ENCODE results near the gene MACROD2. TPM values are rescaled to one million over a fixed set of nuclear protein-coding genes. Genes with fewer than 3 reads are reported as not detected.

The MACROD2 gene
- polyA plus RNA-seq, 2 of the 4 experiments (the other 2 are of a cell fraction): 0.96 to 1.3 TPM

DNA sequence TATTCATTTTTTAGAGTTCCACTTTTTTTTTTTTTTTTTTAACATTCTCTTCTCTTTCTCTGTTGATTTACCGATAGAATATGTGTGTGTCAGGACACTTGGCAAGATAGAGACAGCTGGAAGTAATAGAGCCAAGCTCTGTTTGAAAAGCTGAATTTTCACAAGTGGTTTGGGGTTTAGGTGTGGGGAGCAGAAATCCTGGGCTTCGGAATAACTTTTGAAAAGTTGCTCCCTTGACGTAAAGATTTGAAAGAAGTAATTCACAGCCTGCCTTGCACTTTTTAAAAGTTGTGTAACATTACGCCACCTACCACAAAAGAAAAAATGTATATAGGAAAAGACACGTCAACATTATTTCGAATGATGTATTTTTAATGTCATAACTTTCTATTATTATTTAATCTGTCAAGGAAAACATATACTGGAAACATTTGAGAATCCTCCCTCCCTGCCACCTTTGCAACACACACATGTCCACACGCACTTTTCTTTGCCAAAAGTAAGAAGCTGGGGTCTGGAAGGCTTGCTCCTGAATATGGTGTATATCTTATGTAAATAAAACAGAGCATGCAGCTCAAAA, 1660.1 kb downstream of the MACROD2 start (continued):
- no peak for TF ChIP-seq ESRRA (IDR thresholded peaks at IDR 0.05; ENCODE audit: borderline replicate concordance, low read length)

DNA sequence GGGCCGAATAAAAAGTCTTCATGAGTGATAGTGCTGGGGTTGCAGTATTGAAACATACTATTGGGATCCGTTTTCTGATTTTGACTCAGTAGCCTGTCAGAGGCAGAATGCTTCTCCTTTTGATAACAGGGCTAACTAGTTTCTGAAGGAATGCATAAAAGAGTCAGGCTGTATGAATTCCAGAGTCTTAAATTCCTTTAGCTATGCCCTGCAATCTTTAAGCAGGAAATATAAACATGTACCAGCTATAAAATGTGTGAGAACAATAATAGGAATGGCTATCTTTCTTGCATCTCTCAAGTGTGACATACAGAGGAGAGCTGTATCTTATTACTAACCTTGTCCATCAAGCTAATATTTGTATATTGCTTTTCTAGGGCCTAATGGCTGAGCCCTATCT, 1660.8 kb downstream of the MACROD2 start:
- no peak overlapping the region for H3K27ac ChIP-seq
- FAIRE-seq (no peak), DNase-seq (ENCODE audit: low read depth in 1 of 2, low spot score in 1 of 2) (no peak), ATAC-seq (no peak)
- WGBS (ENCODE audit: missing lambda C conversion rate): 16% methylated on average over 2 of the region's 2 CpGs
- no peaks in the 10 kb centered on the region for H3K9me3 ChIP-seq
- ChIA-PET POLR2A (no interaction called here), CTCF (interaction anchor here (0.6 to 1.2 kb wide), 4 partner anchors 10 to 1322 kb away, joined by 3 to 4 read pairs (median 3); no protein-coding TSS in a partner anchor)
- no peak for TF ChIP-seq EHF (CRISPR knock-in tag; IDR thresholded peaks at IDR 0.05)
- no peak for TF ChIP-seq ZC3H11A (IDR thresholded peaks at IDR 0.05)
- TF ChIP-seq HOXB5 (CRISPR knock-in tag; IDR thresholded peaks at IDR 0.05): no peak
- no peak for TF ChIP-seq EP300 (IDR thresholded peaks at IDR 0.05)
- TF ChIP-seq RARB (CRISPR knock-in tag; IDR thresholded peaks at IDR 0.05): no peak
- TF ChIP-seq HEYL (CRISPR knock-in tag; IDR thresholded peaks at IDR 0.05): no peak
- TF ChIP-seq HOXB13 (CRISPR knock-in tag; IDR thresholded peaks at IDR 0.05; ENCODE audit: low read depth): no peak
- TF ChIP-seq, protein P1, sequence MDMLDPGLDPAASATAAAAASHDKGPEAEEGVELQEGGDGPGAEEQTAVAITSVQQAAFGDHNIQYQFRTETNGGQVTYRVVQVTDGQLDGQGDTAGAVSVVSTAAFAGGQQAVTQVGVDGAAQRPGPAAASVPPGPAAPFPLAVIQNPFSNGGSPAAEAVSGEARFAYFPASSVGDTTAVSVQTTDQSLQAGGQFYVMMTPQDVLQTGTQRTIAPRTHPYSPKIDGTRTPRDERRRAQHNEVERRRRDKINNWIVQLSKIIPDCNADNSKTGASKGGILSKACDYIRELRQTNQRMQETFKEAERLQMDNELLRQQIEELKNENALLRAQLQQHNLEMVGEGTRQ (IDR thresholded peaks at IDR 0.05): no peak
- no peak for TF ChIP-seq POLR2A (IDR thresholded peaks at IDR 0.05; ENCODE audit: low read length)
- TF ChIP-seq ZSCAN20 (CRISPR knock-in tag; IDR thresholded peaks at IDR 0.05): no peak
- TF ChIP-seq FOXS1 (CRISPR knock-in tag; IDR thresholded peaks at IDR 0.05): no peak
- no peak for TF ChIP-seq KDM5A (IDR thresholded peaks at IDR 0.05)
- TF ChIP-seq CHD2 (IDR thresholded peaks at IDR 0.05; ENCODE audit: low read length, partially characterized antibody): no peak
- TF ChIP-seq ESRRA (IDR thresholded peaks at IDR 0.05; ENCODE audit: borderline replicate concordance, low read length): no peak
- TF ChIP-seq ZNF302 (CRISPR knock-in tag; IDR thresholded peaks at IDR 0.05): no peak
- TF ChIP-seq, protein P2, sequence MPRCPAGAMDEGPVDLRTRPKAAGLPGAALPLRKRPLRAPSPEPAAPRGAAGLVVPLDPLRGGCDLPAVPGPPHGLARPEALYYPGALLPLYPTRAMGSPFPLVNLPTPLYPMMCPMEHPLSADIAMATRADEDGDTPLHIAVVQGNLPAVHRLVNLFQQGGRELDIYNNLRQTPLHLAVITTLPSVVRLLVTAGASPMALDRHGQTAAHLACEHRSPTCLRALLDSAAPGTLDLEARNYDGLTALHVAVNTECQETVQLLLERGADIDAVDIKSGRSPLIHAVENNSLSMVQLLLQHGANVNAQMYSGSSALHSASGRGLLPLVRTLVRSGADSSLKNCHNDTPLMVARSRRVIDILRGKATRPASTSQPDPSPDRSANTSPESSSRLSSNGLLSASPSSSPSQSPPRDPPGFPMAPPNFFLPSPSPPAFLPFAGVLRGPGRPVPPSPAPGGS (IDR thresholded peaks at IDR 0.05): no peak
- TF ChIP-seq CBX2 (IDR thresholded peaks at IDR 0.05; ENCODE audit: borderline replicate concordance, low read depth): no peak
- TF ChIP-seq POLR2AphosphoS2 (conservative IDR thresholded peaks at IDR 0.05; ENCODE audit: low read length): no peak
- TF ChIP-seq RFX5 (IDR thresholded peaks at IDR 0.05): no peak
- TF ChIP-seq JUNB (IDR thresholded peaks at IDR 0.05): no peak
- no peaks in the 10 kb centered on the region for H3K4me1 ChIP-seq
- no peak overlapping the region for H3K4me3 ChIP-seq
- no peak overlapping the region for H3K4me2 ChIP-seq

DNA sequence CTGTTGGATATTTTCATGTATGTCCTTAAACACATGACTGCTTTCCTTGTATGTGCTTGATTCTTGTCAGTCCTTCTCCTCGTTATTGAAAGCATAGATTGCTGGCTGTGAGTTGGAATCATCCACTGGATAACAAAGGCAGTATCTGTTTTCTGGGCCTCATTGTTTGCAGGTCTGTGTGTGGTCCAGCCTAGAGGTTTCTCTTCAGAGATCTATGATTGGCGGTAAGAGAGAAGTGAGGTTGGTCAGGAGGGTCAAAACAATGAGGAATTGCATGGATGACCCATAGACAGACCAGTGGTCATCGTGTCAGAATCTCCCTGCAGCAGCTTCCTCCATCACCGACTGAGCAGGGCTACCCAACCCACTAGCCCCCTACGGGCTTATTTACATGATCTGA, 1663.0 kb downstream of the MACROD2 start:
- ChIA-PET CTCF (interaction anchor here (1.1 kb wide), 2 partner anchors 41 to 43 kb away, joined by 3 read pairs; no protein-coding TSS in a partner anchor), POLR2A (no interaction called here)
- FAIRE-seq (no peak), DNase-seq (ENCODE audit: low read depth in 1 of 2, low spot score in 1 of 2) (no peak), ATAC-seq (no peak)
- Histone ChIP-seq H3K4me1 (no peaks in the 10 kb centered on the region), H3K4me3 (no peak overlapping the region), H3K9me3 (no peaks in the 10 kb centered on the region), H3K27ac (no peak overlapping the region), H3K4me2 (no peak overlapping the region)
- 10% methylated on average over 5 of the region's 5 CpGs for WGBS (ENCODE audit: missing lambda C conversion rate)
- TF ChIP-seq, protein P3, sequence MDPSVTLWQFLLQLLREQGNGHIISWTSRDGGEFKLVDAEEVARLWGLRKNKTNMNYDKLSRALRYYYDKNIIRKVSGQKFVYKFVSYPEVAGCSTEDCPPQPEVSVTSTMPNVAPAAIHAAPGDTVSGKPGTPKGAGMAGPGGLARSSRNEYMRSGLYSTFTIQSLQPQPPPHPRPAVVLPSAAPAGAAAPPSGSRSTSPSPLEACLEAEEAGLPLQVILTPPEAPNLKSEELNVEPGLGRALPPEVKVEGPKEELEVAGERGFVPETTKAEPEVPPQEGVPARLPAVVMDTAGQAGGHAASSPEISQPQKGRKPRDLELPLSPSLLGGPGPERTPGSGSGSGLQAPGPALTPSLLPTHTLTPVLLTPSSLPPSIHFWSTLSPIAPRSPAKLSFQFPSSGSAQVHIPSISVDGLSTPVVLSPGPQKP (IDR thresholded peaks at IDR 0.05; ENCODE audit: low read depth, low read length): no peak
- TF ChIP-seq, protein P4, sequence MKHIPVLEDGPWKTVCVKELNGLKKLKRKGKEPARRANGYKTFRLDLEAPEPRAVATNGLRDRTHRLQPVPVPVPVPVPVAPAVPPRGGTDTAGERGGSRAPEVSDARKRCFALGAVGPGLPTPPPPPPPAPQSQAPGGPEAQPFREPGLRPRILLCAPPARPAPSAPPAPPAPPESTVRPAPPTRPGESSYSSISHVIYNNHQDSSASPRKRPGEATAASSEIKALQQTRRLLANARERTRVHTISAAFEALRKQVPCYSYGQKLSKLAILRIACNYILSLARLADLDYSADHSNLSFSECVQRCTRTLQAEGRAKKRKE (CRISPR knock-in tag; IDR thresholded peaks at IDR 0.05; ENCODE audit: low read depth): no peak
- TF ChIP-seq, protein P1 (IDR thresholded peaks at IDR 0.05): no peak
- no peak for TF ChIP-seq CBX8 (IDR thresholded peaks at IDR 0.05)
- TF ChIP-seq TFCP2L1 (CRISPR knock-in tag; IDR thresholded peaks at IDR 0.05): no peak
- TF ChIP-seq, protein P5, sequence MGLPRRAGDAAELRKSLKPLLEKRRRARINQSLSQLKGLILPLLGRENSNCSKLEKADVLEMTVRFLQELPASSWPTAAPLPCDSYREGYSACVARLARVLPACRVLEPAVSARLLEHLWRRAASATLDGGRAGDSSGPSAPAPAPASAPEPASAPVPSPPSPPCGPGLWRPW (IDR thresholded peaks at IDR 0.05): no peak
- TF ChIP-seq ZNF302 (CRISPR knock-in tag; IDR thresholded peaks at IDR 0.05): no peak
- no peak for TF ChIP-seq JUNB (IDR thresholded peaks at IDR 0.05)
- no peak for TF ChIP-seq CBX2 (IDR thresholded peaks at IDR 0.05; ENCODE audit: borderline replicate concordance, low read depth)

All from A549 (cell line).